ENCODE data around the gene CHP1.
"Not testable (repeated sequence)": the region's sequence is repeated elsewhere in the genome, so short reads cannot be mapped to it uniquely, and the experiment has no call there.

The CHP1 gene

GRCh38 chr15:41309226-41309905 lies 78.3 kb downstream of the CHP1 start:
- H3K36me3 Mint-ChIP-seq (ENCODE audit: low read depth), result peaks cover 18% of the 10 kb centered on the region
- peak overlapping the region; percentile 39 for H3K27ac Mint-ChIP-seq
- H3K9me3 Mint-ChIP-seq, result no peaks in the 10 kb centered on the region
- no peak for TF ChIP-seq CTCF (IDR thresholded peaks at IDR 0.05)
- H3K4me3 Mint-ChIP-seq, result no peak overlapping the region
- no peaks in the 10 kb centered on the region for H3K27me3 Mint-ChIP-seq (ENCODE audit: low read depth, poor library complexity)
- H3K4me1 Mint-ChIP-seq, result no peaks in the 10 kb centered on the region
- no peak for DNase-seq

- DNase-seq; H3K27me3 Mint-ChIP-seq (ENCODE audit: low read depth, poor library complexity); H3K4me1 Mint-ChIP-seq; H3K27ac Mint-ChIP-seq; H3K4me3 Mint-ChIP-seq: not testable (repeated sequence)
- H3K36me3 Mint-ChIP-seq (ENCODE audit: low read depth), result peaks cover 82% of the 10 kb centered on the region
- H3K9me3 Mint-ChIP-seq, result peaks cover 15% of the 10 kb centered on the region
Observed at GRCh38 chr15:41320805-41321330, 89.8 kb downstream of the CHP1 start.

DNA sequence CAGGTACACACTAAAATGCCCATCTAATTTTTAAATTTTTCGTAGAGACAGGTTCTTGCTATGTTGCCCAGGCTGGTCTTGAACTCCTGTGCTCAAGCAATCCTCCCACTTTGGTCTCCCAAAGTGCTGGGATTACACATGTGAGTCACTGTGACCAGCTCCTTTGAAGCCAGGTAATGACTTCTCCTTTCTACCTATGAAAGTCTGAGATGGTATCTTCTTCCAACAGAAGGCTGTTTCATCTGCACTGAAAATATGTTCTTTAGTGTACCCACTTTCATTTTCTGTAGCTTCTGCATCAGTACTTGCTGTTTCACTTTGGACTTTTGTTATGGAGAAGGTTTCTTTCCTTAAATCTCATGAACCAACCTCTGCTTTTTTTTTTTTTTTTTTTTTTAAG lies 92.5 kb downstream of the CHP1 start:
- no peak for TF ChIP-seq CTCF (IDR thresholded peaks at IDR 0.05)
- no peak overlapping the region for H3K4me3 Mint-ChIP-seq
- H3K27me3 Mint-ChIP-seq (ENCODE audit: low read depth, poor library complexity), result no peaks in the 10 kb centered on the region
- no peak for DNase-seq
- H3K27ac Mint-ChIP-seq, result no peak overlapping the region
- no peaks in the 10 kb centered on the region for H3K4me1 Mint-ChIP-seq
- H3K9me3 Mint-ChIP-seq, result peaks cover 15% of the 10 kb centered on the region
- peaks cover 76% of the 10 kb centered on the region for H3K36me3 Mint-ChIP-seq (ENCODE audit: low read depth)

DNA sequence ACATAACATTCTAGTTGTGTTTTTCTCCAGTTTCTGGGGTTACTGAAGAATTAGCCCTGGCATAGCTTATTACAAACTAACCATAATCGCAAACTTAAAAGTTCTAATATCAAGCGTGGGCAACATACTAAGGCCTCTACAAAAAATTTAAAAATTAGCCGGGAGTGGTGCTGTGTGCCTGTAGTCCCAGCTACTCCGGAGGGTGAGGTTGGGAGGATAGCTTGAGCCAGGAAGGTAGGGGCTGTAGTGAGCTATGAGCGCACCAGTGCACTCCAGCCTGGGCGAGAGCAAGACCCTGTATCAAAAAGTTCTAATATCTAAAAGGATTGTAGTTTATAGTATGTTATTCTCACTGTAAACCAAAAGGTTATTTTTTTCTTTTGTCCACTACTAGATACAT lies 100.2 kb downstream of the CHP1 start:
- Mint-ChIP-seq H3K9me3 (no peaks in the 10 kb centered on the region), H3K27ac (peak overlapping the region; percentile 96)

More for the DNA sequence above, 100.2 kb downstream of the CHP1 start:
- no peak for TF ChIP-seq CTCF (IDR thresholded peaks at IDR 0.05)
- peaks cover 33% of the 10 kb centered on the region for H3K4me1 Mint-ChIP-seq
- peaks cover 31% of the 10 kb centered on the region for H3K36me3 Mint-ChIP-seq (ENCODE audit: low read depth)
- H3K27me3 Mint-ChIP-seq (ENCODE audit: low read depth, poor library complexity), result no peaks in the 10 kb centered on the region
- H3K4me3 Mint-ChIP-seq, result peak overlapping the region; percentile 98
- DNase-seq, result no peak

Data from nephron progenitor cell (in vitro differentiated cells).